Rectal smooth muscle tissue (tissue), 1 donor: ENCODE results near the gene WNK1.
A peak's percentile ranks its signal among the peaks of the same experiment; 100 is the strongest.
"Not testable (repeated sequence)": the region's sequence is repeated elsewhere in the genome, so short reads cannot be mapped to it uniquely, and the experiment has no call there.

ENCODE experiments used
- H3K27ac ChIP-seq: one replicate; pipeline ENCODE4 v1.7.0; 2013; ENCODE audit warnings: low read depth, low read length, inconsistent platforms
- H3K27me3 ChIP-seq: one replicate; pipeline ENCODE4 v1.7.0; 2013; ENCODE audit warnings: low read length; ENCODE audit not compliant: control insufficient read depth, insufficient read depth
- H3K36me3 ChIP-seq: one replicate; pipeline ENCODE4 v1.7.0; 2013; ENCODE audit warnings: low read length; ENCODE audit not compliant: control insufficient read depth, insufficient read depth
- H3K4me1 ChIP-seq: one replicate; pipeline ENCODE4 v1.7.0; 2013; ENCODE audit warnings: low read length; ENCODE audit not compliant: control insufficient read depth, insufficient read depth
- H3K4me3 ChIP-seq: one replicate; pipeline ENCODE4 v1.7.0; 2013; ENCODE audit warnings: low read length
- H3K9ac ChIP-seq: one replicate; pipeline ENCODE4 v1.7.0; 2013; ENCODE audit warnings: low read length

WNK1 gene

GRCh38 chr12:751999-752694, at the start of gene WNK1:
TSS of gene WNK1 (plus strand) at chr12:752579. CDS start at chr12:753566, 987 bp downstream.
- Histone ChIP-seq H3K27ac (peak within 1 kb of the TSS; percentile 93), H3K4me1 (peaks cover 8% of the 10 kb centered on the region), H3K4me3 (peak within 1 kb of the TSS; percentile 76), H3K36me3 (no peaks in the 10 kb centered on the region), H3K27me3 (no peaks in the 10 kb centered on the region), H3K9ac (peak within 1 kb of the TSS; percentile 95)

DNA sequence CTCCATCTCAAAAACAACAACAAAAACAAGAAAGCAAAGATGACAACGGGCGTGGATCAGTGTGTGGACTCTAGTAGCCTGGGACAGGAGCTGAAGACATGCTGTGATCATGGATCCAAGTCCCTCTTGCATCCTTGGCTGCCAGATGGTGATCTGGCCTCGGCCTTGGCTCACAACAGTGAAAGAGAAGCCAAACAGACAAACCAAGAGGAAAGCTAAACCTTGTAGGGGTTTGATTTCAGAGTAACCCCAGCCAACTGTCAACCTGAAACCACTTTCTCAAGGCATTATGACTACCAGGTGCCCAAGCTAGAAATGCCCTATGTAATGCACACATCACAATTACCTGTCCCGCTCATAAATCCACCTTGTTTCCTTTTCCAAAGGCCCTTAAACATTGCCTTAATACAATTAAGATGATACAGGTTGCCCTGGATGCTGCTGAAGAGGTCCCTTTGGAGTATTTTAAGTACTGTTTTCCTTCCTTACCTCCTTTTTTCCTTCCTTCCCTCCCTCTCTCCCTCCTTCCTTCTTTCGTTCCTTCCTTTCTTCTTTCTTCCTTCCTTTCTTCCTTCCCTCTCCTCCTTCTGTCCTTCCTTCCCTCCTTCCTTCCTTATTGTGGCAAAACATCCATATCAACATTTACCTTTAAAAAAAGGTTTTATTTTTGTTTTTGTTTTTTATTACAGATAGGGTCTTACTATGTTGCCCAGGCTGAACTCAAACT, 47.7 kb upstream of the WNK1 start:
- Histone ChIP-seq H3K4me3 (no peak overlapping the region), H3K9ac (no peak overlapping the region), H3K36me3 (no peaks in the 10 kb centered on the region), H3K27ac (no peak overlapping the region), H3K4me1 (no peaks in the 10 kb centered on the region), H3K27me3 (no peaks in the 10 kb centered on the region)

DNA sequence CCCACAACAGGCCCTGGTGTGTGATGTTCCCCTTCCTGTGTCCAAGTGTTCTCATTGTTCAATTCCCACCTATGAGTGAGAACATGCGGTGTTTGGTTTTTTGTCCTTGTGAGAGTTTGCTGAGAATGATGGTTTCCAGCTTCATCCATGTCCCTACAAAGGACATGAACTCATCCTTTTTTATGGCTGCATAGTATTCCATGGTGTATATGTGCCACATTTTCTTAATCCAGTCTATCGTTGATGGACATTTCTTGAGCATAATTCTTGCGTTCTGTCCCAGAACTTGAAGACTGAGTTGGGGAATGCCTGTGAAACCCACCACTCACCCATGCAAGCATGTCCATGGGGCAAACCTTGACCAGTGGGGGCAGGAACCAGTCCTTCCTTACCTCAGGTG, 44.3 kb upstream of the WNK1 start:
- not testable (repeated sequence) for H3K9ac ChIP-seq, H3K27ac ChIP-seq, H3K36me3 ChIP-seq, H3K27me3 ChIP-seq, H3K4me3 ChIP-seq, H3K4me1 ChIP-seq

GRCh38 chr12:709455-710020, 42.8 kb upstream of the WNK1 start:
- H3K4me3 ChIP-seq, result no peak overlapping the region
- no peak overlapping the region for H3K27ac ChIP-seq
- H3K9ac ChIP-seq, result no peak overlapping the region
- no peaks in the 10 kb centered on the region for H3K4me1 ChIP-seq
- no peaks in the 10 kb centered on the region for H3K36me3 ChIP-seq
- no peaks in the 10 kb centered on the region for H3K27me3 ChIP-seq

GRCh38 chr12:712172-712863, 40.1 kb upstream of the WNK1 start:
- H3K4me3 ChIP-seq, result no peak overlapping the region
- no peak overlapping the region for H3K9ac ChIP-seq
- no peak overlapping the region for H3K27ac ChIP-seq
- no peaks in the 10 kb centered on the region for H3K4me1 ChIP-seq
- no peaks in the 10 kb centered on the region for H3K36me3 ChIP-seq
- no peaks in the 10 kb centered on the region for H3K27me3 ChIP-seq

GRCh38 chr12:713281-713875, 39.0 kb upstream of the WNK1 start:
- no peaks in the 10 kb centered on the region for H3K27me3 ChIP-seq
- H3K4me3 ChIP-seq, result no peak overlapping the region
- H3K9ac ChIP-seq, result no peak overlapping the region
- no peak overlapping the region for H3K27ac ChIP-seq
- no peaks in the 10 kb centered on the region for H3K36me3 ChIP-seq
- H3K4me1 ChIP-seq, result no peaks in the 10 kb centered on the region

DNA sequence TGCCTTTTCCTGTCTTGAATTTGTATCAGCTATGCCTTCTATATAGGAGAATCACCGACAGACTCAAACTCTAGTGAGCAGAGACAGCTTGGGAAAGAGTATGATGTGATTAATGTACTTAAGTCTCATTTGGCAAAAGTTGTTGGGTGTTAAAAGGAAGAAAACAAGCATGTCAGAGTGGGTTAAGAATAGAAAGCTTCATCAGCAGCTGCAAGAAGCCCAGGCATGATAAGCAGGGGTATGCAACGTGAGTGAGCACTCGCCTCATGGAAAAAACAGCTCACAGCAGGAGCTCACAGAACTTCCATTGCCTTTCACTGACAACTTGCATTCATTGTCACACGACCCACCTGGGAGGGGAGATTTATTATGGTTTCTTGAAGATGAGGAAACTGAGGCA, 35.9 kb upstream of the WNK1 start:
- H3K4me1 ChIP-seq, result no peaks in the 10 kb centered on the region
- no peak overlapping the region for H3K27ac ChIP-seq
- H3K9ac ChIP-seq, result no peak overlapping the region
- H3K36me3 ChIP-seq, result no peaks in the 10 kb centered on the region
- no peaks in the 10 kb centered on the region for H3K27me3 ChIP-seq
- no peak overlapping the region for H3K4me3 ChIP-seq

- no peaks in the 10 kb centered on the region for H3K4me1 ChIP-seq
- no peak overlapping the region for H3K4me3 ChIP-seq
- no peaks in the 10 kb centered on the region for H3K27me3 ChIP-seq
- H3K27ac ChIP-seq, result no peak overlapping the region
- H3K36me3 ChIP-seq, result no peaks in the 10 kb centered on the region
- H3K9ac ChIP-seq, result no peak overlapping the region
Measured at GRCh38 chr12:718756-719102, 33.6 kb upstream of the WNK1 start.

DNA sequence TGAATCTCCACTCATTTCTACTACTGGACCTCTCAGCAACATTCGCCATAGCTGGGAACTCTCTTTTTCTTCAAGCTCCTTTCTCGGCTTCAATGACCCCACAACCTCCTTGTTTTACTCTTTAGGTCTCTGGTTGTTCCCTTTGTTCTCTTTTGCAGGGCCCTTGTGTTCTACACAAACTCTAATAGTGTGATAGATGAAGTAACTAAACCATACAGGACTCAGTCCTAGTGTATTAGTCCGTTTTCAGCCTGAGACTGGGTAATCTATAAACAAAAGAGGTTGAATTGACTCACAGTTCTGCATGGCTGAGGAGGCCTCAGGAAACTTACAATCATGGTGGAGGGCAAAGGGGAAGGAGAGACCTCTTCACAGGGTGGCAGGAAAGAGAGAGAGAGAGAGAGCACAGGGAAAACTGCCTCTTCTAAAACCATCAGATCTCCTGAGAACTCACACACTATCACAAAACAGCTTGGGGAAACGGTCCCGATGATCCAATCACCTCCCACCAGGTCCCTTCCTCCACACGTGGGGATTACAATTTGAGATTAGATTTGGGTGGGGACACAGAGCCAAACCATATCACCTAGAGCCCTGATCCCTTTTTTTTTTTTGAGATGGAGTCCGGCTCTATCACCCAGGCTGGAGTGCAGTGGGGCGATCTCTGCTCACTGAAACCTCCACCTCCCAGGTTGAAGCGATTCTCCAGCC, 32.0 kb upstream of the WNK1 start:
- H3K27ac ChIP-seq, result no peak overlapping the region

GRCh38 chr12:724194-724855, 28.1 kb upstream of the WNK1 start:
- Histone ChIP-seq H3K4me3 (no peak overlapping the region), H3K4me1 (peaks cover 4% of the 10 kb centered on the region), H3K27ac (no peak overlapping the region), H3K36me3 (no peaks in the 10 kb centered on the region), H3K9ac (no peak overlapping the region), H3K27me3 (no peaks in the 10 kb centered on the region)

More for the DNA sequence above, 32.0 kb upstream of the WNK1 start:
- no peak overlapping the region for H3K9ac ChIP-seq
- no peak overlapping the region for H3K4me3 ChIP-seq
- H3K27me3 ChIP-seq, result no peaks in the 10 kb centered on the region
- no peaks in the 10 kb centered on the region for H3K36me3 ChIP-seq
- H3K4me1 ChIP-seq, result no peaks in the 10 kb centered on the region

DNA sequence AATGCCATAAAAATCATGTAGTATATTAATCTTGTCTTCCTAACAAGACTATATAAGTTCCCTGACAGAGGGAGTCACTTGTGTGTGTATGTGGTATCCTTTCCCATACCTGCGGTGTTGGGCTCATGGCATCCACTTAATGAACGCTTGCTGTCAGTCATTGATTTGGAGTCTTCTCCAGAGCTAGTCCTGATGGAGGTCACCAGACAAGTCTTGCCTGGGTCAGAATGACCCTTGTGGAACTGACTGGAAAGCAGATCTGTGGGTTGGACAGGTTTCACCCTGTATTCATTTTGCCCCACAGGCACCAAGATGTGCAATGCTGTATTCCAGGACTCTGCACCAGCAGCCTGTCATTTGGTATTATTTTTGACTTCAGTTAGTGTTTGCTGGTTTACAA, 27.3 kb upstream of the WNK1 start:
- no peak overlapping the region for H3K27ac ChIP-seq

More for the DNA sequence above, 27.3 kb upstream of the WNK1 start:
- Histone ChIP-seq H3K36me3 (no peaks in the 10 kb centered on the region), H3K4me3 (no peak overlapping the region), H3K4me1 (peaks cover 4% of the 10 kb centered on the region), H3K9ac (no peak overlapping the region), H3K27me3 (no peaks in the 10 kb centered on the region)
